GM12801 (cell line): ENCODE measurements around the gene TMEM187.

Experiments used
- CTCF ChIP-seq: IDR thresholded peaks from one replicate; pipeline ENCODE4 v1.5.1; 2011; ENCODE audit warnings: control low read depth; ENCODE audit not compliant: insufficient read length; ENCODE audit errors: extremely low read depth

TMEM187 gene

GRCh38 chrX:153938226-153938786 is 34.2 kb upstream of the TMEM187 start:
- no peak for TF ChIP-seq CTCF

DNA sequence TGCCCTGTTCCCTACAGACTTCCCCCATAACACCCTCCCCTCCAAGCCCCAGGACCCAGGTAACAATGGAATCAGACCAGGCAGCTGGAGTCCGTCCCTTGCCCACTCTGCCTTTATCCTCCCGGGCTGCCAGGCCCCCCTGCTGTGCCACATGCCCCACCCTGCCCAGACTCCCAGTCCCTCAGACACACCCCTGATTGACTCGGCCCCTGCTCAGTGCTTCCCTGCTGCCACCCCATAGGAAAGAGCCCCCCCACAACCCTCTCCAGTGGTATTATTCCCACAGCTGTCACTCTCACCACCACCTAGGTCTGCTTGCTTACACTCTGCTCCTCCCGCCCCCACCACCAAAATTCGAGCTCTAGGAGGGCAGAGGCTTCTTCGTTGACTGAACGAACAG is 33.0 kb upstream of the TMEM187 start:
- TF ChIP-seq CTCF, result no peak

- no peak for TF ChIP-seq CTCF
These were observed 31.0 kb upstream of the TMEM187 start for GRCh38 chrX:153941336-153942252.

- no peak for TF ChIP-seq CTCF
These were observed 28.3 kb upstream of the TMEM187 start, which contains the start of gene RENBP for GRCh38 chrX:153944140-153944799. Gene RENBP (minus strand): TSS chrX:153944643. CDS start chrX:153944610, 33 bp downstream.

DNA sequence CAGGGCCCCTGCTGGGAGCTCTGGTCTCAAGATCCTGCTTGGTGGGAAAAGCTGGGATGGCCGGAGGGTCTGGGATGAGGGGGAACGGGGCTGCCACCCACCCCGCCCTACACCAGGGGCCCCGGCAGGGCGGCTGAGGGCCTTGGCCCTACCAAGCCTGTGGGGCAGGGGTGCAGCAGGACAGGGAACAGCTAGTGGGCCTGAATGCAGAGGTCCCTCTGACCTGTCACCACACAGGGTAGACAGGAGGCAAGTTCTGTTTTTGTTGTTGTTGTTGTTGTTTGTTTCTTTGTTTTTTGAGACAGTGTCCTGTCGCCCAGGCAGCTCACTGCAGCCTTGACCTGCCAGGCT is 27.8 kb upstream of the TMEM187 start:
- TF ChIP-seq CTCF, result no peak

DNA sequence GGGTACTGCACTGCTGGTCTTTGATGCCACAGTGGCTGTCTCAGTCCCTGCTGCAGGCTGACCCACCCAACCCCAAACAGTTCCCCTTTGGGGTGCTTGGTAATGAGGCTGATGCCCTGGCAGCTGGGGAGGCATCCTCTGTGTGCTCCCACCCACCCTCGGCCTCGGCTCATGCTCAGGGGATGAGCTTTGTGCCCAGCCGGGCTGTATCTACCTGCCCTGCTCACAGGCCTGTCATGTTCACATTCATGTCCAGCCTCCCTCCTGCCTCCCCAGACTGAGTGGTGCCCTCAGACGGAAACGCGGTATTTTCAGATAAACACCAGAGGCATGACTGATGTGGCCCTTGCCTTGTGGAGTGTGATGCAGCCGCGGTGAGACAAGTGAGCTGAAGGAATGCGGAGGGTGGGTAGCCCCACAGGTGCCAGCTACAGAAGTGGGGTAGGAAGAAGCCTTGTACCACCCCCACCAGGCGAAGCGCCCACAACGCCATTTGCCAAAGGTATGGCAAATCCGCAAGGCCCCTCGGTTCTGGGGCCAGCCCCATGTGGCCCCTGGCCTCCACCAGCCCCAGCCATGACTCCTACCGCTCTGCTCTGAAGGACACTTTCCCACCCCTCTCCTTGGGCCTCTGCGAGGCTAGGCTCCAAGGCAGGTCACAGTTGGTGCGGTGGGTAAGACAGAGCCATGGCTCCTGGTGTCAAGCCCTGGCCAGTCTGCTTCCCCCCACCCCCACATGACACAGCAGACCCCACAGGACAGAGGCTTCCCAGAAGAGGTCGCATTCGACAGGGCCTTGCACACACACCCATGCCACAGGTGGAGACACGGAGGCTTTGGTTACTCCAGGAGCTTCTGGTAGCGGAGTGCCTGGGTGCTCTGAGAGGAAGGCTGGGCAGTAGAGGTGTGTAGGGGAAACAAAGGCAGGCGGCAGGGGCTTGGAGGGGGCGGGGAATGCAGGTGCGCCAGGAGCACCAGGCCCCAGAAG is 26.3 kb upstream of the TMEM187 start:
- no peak for TF ChIP-seq CTCF
